Frontal cortex (tissue), 4 donors: ENCODE results near the gene GRAMD1B. TPM values are rescaled to one million over a fixed set of nuclear protein-coding genes. Genes with fewer than 3 reads are reported as not detected.
"Not testable (repeated sequence)": the region's sequence is repeated elsewhere in the genome, so short reads cannot be mapped to it uniquely, and the experiment has no call there.

Source experiments
- DNase-seq, 2 donors: peaks; one replicate each; pipeline ENCODE4 v3.0.0; 2012; ENCODE audit warnings: low spot score in 2 of 2
- FAIRE-seq: peaks from 2 replicates; lab custom pipeline; 2012; peaks lifted over from hg19 to GRCh38; lab: Jason Lieb, UNC
- total RNA-seq: library from RNA; depleted of rRNA; stranded (reverse); fragments of >200 nt; gene quantifications from one replicate; pipeline ENCODE4 v1.2.3, GENCODE V29; 2014
- donor health status: control.
- donor health status: control.
- donor health status: control.

GRAMD1B gene
- total RNA-seq, 1 donor from 2014 or later: 39.9 TPM

DNA sequence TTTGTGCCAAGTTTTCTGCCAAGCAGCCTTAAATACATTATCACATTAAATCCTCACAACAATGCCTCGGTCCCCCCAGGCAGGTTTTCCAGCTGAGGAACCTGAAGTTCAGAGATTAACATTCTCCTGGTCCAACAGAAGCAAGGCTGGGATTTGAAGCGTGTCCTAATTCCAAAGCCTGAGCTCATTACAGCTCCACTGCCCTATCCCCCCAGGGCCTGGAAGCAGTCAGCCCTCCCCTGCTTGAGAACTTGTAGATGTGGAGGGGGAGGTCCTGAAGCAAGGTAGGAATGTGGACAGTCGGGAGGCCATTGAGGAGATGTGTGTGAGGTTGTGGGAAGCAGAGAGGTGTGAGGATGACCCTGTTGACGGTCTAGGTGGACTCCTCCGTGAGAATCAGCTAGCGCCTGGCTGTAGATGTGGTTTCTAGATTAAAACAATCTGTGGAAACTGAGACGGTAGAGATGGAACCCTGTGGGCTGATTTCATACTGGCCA lies 8.1 kb downstream of the GRAMD1B start:
- no peak for DNase-seq
- FAIRE-seq: no peak

DNA sequence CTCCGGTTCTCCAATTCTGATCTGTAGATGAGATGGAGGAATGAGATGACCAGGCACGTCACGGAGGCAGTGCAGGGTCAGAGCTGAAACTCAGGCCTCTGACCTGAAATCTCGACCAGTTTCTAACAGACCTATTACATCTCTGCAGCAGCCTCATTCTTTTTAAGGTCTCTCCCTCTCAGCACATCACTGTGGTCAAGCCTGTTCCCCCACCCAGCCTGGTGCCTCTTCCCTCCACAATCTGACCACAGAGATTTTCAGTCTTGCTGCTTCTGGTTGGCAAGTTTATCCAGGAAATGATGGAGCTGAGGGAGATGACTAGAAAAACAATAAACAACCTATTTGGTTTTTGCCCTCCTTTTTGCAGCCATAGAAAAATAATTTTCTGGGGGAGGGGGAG lies 9.5 kb downstream of the GRAMD1B start:
- FAIRE-seq (no peak), DNase-seq (no peak)

DNA sequence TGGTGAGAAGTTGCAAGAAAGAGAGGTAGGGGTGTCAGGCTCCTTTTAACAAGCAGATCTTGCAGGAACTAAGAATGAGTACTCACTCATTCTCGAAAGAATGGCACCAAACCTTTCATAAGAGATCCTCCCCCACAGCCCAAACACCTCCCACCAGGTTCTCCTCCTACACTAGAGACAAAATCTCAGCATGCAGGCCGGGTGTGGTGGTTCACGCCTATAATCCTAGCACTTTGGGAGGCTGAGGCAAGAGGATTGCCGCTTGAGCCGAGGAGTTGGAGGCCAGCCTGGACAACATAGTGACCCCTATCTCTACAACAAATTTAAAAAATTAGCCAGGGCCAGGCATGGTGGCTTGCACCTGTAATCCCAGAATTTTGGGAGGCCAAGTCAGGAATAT lies 11.1 kb downstream of the GRAMD1B start:
- DNase-seq (no peak), FAIRE-seq (no peak)

DNA sequence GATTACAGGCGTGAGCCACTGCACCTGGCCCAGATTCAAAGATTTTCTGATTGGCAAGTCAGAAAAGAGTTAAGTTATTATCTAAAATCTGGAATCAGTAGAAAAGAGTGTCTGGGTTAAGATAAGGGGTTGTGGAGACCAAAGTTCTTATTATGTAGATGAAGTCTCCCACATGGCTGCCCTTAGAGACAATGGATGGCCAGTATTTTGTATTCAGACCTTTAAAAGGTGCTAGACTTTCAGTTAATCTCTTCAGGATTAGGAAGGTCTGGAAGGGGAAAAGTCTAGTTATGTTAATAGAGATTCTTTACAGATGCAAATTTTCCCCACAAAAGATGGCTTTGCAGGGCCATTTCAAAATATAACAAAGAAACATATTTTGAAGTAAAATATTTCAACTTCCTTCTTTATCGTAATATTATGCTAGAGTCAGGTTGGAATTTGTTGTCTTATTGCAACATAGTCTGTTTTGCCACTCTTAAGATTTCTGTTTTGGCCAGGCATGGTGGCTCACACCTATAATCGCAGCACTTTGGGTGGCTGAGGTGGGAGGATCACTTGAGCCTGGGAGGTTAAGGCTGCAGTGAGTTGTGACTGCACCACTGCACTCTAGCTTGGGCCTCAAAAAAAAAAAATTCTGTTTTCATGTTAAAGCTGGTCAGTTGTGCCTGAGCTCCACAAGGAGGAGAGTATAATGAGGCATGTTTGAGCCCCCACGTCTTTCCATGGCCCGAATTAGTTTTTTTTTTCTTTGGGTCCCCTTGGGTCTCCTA lies 14.0 kb downstream of the GRAMD1B start:
- DNase-seq: no peak
- FAIRE-seq: no peak

DNA sequence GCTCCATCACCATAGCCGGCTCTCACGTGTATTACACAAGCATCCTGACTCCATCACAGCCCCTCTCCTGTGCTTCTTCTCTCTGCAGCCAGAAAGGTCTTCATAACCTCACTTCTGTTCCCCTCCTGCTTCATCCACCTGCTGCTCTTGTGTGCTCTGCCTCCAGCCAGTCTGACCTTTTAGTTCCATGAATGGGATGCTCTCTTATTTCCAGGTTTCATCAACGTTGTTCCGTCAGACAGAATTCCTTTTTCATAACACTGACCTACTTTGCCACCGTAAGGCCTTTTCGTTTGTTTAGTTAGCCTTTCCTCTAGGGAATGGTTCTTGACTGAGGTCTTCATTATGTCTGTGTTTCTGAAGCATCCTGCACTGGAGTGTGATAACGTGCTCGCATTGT lies 18.8 kb downstream of the GRAMD1B start:
- no peak for FAIRE-seq

DNA sequence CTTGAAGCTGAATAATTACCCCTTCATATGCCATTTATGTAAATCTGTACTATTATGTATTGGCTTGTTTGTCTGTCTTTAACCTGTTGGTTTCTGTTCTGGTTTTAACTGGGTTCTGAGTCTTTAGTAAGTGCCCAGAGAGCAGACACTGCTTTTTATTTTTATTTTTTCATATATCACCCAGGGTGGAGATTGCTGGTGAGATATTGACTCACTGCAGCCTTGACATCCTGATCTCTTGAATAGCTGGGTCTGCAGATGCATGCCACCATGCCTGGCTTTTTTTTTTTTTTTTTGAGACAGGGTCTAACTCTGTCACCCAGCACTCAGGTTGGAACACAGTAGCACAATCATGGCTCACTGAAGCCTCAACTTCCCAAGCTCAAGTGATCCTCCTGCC lies 19.4 kb downstream of the GRAMD1B start:
- FAIRE-seq: no peak
- DNase-seq: no peak

More for the DNA sequence above, 18.8 kb downstream of the GRAMD1B start:
- DNase-seq: no peak

DNA sequence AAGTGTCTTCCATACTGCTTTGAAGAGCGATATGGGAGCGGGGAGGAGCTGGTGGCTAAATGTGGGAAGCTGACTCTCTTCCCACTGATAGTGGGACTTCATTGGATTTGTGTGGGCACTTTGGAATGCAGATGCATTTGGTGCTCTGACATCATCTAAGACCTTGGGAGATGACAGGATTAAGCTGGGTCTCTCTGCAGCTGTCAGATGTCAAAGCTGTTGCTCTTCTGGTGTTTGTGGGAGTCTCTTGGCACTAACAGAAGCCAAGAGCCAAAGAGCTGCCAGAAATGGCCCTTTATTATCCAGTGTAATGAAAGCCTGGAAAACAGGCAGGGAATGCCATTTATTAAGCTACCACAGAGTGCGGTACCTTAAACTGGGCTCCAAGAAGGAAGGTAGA lies 20.6 kb downstream of the GRAMD1B start:
- DNase-seq (no peak), FAIRE-seq (no peak)

DNA sequence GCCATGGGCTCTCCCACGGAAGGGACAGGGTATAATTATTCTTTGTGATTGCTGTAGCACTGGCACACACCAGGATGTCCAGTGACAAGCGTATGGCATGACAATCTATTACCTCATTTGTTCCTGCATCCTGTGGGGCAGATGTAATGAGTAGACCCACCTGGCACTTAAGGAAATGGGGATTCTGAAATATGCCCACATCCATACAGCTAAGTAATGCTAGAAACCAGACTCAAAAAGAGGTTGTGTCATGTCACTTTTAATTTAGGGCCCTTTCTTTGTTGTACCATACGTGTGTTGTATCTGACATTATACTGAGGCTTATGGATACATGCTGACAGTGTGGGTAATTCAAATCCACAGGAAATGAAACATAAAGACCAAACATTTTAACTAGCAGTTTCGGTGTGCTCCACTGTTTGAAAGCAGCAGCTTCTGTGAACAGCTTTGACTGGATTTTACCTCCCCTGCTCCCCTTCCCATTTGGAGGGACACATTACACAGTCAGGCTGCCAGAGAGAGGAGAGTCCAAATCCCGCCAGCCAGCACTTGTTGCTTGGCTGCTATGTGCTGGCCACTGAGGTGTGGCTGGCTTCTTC lies 21.2 kb downstream of the GRAMD1B start:
- DNase-seq (no peak), FAIRE-seq (no peak)

DNA sequence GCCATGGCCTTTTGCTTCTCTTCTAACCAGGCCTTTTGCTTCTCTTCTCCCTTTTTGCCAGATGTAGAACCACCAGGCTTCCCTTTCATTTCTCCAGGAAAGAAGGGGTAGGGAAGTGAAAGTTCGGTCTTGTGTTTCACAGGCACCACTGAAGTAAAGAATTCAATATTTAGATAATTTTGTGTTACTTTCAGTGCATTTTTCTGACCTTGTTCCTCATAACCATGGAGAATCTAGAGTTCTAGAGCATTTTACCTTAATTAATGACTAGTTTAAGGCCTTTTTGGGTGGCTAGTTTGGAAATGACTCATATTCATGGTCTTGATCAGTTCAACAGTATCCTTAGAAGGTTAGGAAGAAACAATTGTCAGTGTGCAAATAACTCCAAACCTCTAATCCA lies 22.7 kb downstream of the GRAMD1B start:
- DNase-seq: no peak
- FAIRE-seq: no peak

DNA sequence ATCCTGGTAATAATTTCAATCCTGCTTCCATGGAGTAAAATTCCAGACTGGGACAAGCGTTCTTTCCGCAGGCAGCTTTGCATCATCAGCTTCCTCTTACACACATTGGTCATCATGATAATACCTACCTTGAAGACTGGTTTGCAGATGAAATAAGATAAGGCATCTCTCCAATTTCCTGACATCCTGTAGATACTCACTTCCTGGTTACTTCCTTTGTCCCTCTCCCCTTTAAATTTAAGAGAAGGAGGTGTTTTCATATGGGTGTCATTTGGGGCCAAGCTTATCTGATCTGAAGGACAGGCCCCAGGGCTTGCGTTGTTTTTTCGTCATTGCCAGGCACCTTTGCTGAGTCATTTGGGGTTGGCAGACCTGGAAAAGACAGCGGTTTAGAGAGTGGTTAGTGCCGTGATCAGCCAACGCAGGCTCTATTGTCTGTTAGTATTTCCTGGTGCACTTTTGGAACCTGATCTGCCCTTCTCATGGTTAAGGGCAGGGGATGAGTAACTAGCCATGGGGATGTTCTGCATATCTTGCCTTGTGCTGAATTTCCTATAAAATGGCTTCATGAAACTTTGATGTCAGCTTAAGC lies 24.1 kb downstream of the GRAMD1B start:
- FAIRE-seq (no peak), DNase-seq (no peak)

DNA sequence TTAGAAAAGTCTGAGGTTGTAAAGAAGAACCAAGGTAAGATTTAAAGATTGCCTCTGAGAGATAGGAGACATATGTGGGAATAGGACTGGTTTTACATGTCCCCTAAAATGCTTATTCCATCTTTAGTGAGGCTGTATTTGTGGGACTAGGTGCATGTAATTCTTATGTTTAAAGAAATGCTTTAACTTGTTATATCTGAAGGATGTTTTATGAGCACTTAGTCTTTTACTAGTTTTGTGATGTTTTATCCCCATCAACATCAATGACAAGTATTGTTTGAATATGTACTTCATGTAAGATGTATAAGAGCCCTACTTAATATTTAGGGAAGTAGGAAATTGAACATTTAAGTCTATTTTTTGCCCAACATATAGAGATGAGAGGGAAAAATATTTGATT lies 24.7 kb downstream of the GRAMD1B start:
- FAIRE-seq (no peak), DNase-seq (no peak)

DNA sequence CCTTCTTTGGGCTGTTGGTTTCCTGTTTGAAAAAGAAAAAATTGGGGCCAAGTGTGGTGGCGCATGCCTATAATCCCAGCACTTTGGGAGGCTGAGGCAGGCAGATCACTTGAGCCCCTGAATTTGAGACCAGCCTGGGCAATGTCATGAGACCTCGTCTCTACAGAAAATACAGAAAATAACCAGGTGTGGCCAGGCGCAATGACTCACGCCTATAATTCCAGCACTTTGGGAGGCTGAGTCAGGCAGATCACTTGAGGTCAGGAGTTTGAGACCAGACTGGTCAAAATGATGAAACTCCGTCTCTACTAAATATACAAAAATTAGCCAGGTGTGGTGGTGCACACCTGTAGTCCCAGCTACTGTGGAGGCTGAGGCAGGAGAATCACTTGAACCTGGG lies 26.4 kb downstream of the GRAMD1B start:
- not testable (repeated sequence) for DNase-seq, FAIRE-seq

DNA sequence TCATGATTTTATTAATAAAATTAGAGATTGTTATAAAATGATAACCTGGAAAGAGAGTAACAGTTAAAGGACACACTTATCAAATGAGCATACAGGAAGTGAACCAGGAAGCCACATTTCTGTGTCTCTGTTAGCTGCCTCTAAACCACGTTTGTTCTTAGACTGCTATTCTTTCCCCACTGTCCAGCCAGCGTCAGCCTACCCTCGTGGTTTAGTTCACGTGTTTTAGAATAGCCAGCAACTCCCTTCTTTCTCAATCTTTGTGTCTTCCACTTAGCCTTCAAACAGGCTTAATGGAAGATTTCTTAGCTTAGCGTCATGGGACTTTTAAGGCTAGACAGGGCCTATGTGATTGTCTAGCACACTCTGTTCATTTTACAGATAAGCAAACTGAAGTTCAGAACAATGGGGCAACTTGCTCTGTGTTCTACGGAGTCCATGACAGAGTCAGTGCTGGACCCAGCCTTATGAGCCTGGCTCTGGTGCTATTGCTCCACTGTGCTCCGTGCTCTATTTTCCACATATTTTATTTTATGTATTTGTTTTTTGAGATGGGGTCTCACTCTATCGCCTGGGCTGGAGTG lies 27.2 kb downstream of the GRAMD1B start:
- FAIRE-seq (no peak), DNase-seq (no peak)

DNA sequence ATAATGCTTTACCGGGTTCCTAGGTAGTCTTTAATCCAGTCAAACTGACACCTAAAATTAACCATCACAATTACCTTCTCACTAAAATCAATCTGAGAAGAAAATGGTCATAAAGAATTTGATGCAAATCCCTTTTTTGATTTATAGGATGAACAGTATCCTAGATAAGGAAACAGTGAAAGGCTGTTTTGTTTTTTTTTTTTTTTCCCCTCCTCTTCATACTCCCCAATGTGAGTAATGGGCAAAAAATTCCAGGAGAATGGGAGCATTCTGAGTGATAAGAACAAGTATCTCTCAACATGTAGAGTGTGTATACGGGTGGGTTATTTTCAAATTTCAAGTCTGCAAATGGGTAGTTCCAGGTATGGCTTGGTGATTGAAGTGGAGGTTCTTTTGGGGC lies 28.4 kb downstream of the GRAMD1B start:
- FAIRE-seq (no peak), DNase-seq (no peak)

DNA sequence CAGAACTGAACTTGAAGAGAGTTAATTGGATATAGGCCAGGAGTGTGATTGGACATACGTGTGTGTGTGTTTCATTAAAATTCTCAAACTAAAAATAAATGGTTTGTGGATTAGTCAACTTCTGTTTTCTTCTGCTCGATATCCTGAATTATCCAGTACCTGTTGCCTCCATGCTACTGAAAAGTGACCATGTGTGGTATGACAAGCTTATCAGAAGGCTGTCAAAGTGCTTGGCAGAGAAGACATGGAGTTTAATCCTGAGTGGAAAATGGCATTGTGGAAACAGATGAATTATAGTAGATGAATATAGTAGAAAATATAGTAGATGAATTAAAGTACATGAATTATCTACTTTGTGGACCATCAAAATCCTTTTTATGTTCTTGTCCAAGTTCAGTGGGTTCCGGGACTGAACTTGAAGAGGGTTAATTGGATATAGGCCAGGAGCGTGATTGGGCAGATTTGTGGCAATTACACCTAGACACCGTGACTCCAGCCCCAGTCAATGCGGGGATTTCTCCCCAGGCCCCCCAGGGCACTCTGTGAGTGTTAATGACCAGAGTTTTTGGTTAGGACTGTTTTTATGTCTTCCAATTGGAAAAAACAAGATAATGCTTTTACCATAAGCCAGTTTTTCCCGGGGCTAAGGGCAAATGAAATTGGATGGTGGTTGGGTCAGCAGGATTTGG lies 30.1 kb downstream of the GRAMD1B start:
- DNase-seq (no peak), FAIRE-seq (no peak)

DNA sequence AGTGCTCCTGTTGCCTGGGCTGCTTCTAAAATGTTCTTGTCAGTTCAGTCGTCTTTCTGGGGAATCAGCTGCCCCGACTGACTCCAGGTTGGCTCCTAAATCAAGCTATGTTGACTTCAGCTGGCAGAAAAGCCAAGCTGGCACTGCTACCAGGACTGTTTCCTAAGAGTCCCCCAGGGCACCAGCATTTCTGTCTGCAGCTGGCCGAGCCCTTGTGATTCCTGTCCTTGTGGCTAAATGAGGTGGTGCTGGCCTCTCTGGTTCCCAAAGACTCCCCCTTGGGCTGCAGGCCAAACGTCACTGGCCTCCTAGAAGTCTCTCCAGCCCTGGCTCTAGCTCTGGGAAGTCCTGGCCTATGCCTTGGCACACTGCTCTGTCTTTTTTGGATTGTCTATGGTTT lies 31.1 kb downstream of the GRAMD1B start:
- FAIRE-seq (no peak), DNase-seq (no peak)

DNA sequence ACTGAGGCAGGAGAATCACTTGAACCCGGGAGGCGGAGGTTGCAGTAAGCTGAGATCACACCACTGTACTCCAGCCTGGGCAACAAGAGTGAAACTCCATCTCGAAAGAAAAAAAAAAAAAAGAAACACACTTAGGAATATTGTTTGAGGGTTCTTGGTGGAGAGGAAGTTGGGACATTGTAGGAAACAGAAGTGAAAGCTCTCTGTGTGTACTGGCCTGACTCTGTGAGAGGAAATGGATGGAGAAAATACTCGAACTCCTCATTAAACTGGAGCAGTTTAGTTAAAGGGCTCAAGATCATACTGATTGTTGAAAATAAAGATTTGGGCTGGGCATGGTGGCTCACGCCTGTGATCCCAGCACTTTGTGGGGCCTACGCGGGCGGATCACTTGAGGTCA lies 35.6 kb downstream of the GRAMD1B start:
- DNase-seq, FAIRE-seq: not testable (repeated sequence)

DNA sequence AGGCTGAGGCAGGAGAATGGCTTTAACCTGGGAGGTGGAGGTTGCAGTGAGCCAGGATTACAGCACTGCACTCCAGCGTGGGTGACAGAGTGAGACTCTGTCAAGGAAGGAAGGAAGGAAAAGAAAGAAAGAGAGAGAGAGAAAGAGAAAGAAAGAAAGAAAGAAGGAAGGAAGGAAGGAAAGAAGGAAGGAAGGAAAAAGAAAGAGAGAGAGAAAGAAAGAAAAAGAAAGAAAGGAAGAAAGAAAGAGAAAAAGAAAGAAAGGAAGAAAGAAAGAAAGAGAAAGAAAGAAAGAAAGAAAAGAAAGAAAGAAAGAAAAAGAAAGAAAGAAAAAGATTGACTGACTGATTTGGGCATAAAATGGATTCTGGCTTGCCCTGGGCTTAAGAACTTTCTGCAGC lies 36.1 kb downstream of the GRAMD1B start:
- not testable (repeated sequence) for FAIRE-seq, DNase-seq

DNA sequence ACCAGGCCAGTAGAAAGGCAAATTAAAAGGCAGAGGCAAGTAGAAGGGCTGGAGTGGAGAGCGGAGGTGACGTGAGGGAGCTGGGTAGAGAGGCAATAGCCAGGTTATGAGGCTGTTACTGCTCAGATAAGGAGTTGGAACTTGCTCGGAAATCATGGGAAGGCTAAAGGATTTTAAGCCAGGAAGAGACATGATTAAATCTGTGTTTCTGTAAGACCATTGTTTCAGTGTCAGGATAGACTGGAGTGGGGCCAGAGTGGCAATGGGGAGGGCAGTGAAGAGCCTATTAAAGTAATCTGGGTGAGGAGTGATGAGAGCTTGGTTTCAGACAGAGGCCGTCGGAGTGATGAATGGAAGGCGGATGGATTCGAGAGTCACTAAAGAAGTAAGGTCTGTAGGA lies 39.0 kb downstream of the GRAMD1B start:
- FAIRE-seq (no peak), DNase-seq (no peak)

DNA sequence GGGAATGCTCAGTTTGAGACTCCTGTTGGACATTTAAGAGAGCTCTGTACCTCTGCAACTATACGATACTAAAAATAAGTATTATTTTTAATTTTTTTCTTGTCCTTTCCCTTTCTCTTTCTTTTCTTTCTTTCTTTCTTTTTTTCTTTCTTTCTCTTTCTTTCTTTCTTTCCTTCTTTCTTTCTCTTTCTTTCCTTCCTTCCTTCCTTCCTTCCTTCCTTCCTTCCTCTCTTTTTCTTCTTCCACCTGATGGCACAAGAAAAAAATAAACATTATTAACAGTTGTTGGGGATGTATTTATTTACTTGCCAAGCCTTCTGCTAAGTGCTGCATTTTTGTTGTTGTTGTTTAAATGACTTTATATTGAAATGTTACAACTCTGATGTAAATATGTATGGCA lies 39.5 kb downstream of the GRAMD1B start:
- DNase-seq (no peak), FAIRE-seq (no peak)
